GM19025 (cell line): ENCODE measurements around the gene ZNG1A.
"Not testable (repeated sequence)": the region's sequence is repeated elsewhere in the genome, so short reads cannot be mapped to it uniquely, and the experiment has no call there.

Experiments
- ATAC-seq: cut with Tn5 transposase; IDR thresholded peaks from one replicate; pipeline ENCODE4 v1.9.1; 2021; ENCODE audit warnings: mild to moderate bottlenecking, low read depth, moderate library complexity; ENCODE audit not compliant: unreplicated experiment

Gene ZNG1A

GRCh38 chr9:199601-200000, 20.7 kb upstream of the ZNG1A start:
- not testable (repeated sequence) for ATAC-seq

GRCh38 chr9:178140-178825, 573 bp downstream of the ZNG1A start:
- ATAC-seq = not testable (repeated sequence)

DNA sequence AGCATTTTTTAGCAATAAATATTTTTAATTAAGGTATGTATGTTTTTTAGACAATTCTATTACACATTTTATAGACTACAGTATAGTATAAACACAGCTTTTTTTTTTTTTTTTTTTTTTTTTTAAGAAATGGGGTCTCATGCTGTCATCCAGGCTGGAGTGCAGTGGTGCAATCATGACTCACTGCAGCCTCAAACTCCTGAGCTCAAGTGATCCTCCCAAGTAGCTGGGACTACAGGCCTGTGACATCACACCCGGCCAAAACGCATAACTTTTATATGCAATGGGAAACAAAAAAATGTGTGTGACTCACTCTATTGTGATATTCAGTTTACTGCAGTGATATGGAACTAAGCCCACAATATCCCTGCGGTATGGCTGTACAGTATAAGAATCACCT, 9.1 kb downstream of the ZNG1A start:
- not testable (repeated sequence) for ATAC-seq

GRCh38 chr9:159871-160270, 19.0 kb downstream of the ZNG1A start:
- ATAC-seq = not testable (repeated sequence)

DNA sequence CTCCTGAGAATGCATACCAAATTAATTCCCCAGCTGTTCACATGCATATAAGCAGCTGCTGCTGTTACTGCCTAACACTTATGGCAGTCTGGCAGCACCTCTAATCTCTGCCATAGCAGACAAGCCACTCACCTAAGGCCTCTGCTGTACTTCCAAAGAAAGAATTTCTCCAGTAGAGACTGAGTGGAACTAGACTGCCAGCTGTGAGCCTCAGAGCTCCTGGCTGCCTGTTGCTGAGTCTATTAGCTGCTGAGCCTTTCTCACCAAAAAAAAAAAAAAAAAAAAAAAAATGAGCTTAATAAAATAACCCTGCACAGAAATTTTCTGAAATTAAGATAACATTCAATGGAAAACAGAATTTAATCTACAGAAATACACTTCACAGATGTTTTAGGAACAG, 27.7 kb downstream of the ZNG1A start:
- ATAC-seq = not testable (repeated sequence)

- ATAC-seq = not testable (repeated sequence)
These were observed 39.0 kb downstream of the ZNG1A start for GRCh38 chr9:139880-140279.

- not testable (repeated sequence) for ATAC-seq
These were observed 60.8 kb downstream of the ZNG1A start, which contains the start of gene FOXD4 for GRCh38 chr9:117995-118467. Gene FOXD4 (minus strand): TSS chr9:118417. CDS start chr9:118119, 298 bp downstream.

- not testable (repeated sequence) for ATAC-seq
These were observed 61.5 kb downstream of the ZNG1A start for GRCh38 chr9:117144-117994.

GRCh38 chr9:116239-117077, 62.4 kb downstream of the ZNG1A start:
- ATAC-seq = not testable (repeated sequence)

- ATAC-seq = not testable (repeated sequence)
These were observed 63.8 kb downstream of the ZNG1A start for GRCh38 chr9:115118-115451.

- ATAC-seq = peak; percentile 24
These were observed 64.4 kb downstream of the ZNG1A start for GRCh38 chr9:114267-115117.

DNA sequence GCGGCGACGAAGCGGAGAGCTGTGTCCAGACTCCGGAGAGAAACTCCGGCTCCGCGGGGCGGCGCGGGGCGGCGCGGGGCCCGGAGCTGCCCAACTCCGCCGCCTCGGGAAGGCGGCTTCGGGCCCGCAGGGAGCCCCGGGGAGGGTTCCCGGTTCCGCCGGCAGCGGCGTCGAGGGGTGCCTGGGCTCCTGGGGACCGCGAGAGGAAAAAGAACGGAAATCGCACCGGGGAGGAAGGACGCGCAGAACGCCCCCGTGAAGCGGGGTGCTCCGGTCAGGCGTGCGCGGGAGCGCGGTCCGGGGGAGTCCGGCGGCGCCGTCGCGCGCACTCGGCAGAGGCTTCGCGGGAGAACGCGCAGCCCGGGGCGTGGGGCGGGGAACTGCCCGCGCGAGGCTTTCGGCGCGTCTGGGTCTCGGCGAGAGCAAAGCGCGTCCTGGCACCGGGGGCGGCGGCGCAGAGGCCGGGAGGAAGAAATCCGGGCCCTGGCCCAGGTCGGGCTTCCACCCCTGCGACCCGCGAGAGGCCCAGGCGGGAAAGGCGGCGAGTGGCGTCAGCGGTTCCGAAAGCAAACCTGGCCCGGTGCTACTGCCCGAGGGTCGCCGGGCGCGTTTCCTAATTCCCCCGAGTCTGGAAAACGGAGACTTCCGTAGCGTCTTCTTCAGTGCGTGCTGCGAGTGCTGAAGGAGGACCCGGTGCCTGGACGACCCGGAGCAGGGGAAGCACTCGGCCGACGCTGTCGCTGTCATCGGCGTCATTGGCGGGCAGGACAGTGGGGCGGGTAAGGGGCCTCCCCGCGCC, 65.2 kb downstream of the ZNG1A start:
- ATAC-seq = peak; percentile 61

- ATAC-seq = not testable (repeated sequence)
These were observed 66.0 kb downstream of the ZNG1A start for GRCh38 chr9:112589-113467.

DNA sequence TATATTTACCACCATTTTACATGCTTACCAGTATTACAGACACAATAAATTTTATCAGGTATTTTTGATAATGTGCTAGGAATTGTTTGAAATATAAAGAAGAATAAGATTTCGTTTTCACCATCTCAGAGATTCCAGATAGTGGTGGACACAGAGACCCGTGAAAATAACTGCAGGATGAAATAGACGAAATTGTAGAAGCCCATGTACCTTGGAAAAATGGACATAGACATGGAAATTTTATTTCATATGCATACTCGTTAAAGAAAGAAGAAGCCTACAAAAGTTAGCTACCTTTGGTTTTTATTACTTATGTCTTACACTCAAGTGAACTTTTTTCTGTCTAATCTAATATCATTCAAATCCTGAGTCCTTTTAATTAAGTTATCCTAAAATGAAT, 68.2 kb downstream of the ZNG1A start:
- ATAC-seq = not testable (repeated sequence)

DNA sequence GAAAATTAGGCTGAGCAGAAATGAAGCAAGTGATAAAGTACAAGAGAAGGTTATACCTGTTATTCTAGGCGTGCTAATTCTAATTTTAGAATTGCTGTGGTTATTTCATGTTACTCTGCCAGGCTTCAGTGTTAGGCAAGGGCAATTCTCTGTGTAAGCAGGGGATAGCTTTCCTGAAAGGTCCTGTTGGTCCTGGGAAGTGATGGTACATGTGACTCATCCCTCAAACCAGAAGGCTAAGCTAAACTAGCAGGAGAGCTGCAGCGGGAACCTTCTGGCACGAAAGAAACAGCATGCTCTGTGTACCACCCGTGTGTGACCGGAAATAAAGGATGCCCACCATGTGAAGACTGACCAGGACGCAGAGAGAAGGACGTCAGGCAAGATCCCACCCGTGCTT, 69.3 kb downstream of the ZNG1A start:
- ATAC-seq = not testable (repeated sequence)

GRCh38 chr9:108742-109495, 69.9 kb downstream of the ZNG1A start:
- not testable (repeated sequence) for ATAC-seq

- not testable (repeated sequence) for ATAC-seq
These were observed 72.9 kb downstream of the ZNG1A start for GRCh38 chr9:105991-106390.
